Fibroblast of lung (primary cell): ENCODE measurements around the gene CHD6.

Experiments used
- CTCF ChIP-seq, 2 donors: IDR thresholded peaks in 1 of 2; conservative IDR thresholded peaks in 1 of 2; 1 replicate in 1 of 2; 2 replicates in 1 of 2; pipeline ENCODE4 v1.5.1; 2011 to 2012; ENCODE audit warnings: low read length in 2 of 2, control low read depth in 1 of 2, inconsistent platforms in 1 of 2, low read depth in 1 of 2, mild to moderate bottlenecking in 1 of 2
- EZH2 ChIP-seq: IDR thresholded peaks from 2 replicates; pipeline ENCODE4 v1.5.1; 2012; ENCODE audit warnings: low read length, control low read depth, mild to moderate bottlenecking; ENCODE audit errors: missing control alignments

- TF ChIP-seq CTCF (conservative IDR thresholded peaks at IDR 0.05 in 1 of 2, IDR thresholded peaks at IDR 0.05 in 1 of 2; ENCODE audit: low read depth in 1 of 2, low read length in 2 of 2) (no peak), EZH2 (no peak)
Observed at GRCh38 chr20:41363601-41364000, 254.6 kb downstream of the CHD6 start.
